ENCODE measurements around the gene GIMAP8.

GIMAP8 gene

DNA sequence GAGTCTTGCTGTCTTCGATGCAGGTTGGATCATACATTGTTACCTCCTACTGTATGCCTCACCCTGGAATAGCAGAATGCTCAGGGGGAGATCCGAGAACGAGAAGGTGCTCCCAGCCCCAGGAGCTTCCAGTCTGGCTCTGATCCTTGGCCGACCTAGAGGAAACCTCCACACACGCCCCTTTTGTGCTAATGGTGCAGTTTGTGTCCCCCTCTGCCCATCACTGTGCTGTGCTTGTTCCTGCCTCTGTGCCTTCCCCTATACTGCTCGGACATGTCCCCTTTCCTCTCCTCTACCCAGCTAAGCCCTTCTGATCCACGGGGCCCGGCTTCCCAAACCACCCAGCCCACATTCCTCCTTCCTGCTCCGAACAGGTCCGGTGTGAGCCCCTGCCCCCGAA, 38.8 kb upstream of the GIMAP8 start:
- DNase-seq (ENCODE audit: low read depth in 2 of 2) = no peak

DNA sequence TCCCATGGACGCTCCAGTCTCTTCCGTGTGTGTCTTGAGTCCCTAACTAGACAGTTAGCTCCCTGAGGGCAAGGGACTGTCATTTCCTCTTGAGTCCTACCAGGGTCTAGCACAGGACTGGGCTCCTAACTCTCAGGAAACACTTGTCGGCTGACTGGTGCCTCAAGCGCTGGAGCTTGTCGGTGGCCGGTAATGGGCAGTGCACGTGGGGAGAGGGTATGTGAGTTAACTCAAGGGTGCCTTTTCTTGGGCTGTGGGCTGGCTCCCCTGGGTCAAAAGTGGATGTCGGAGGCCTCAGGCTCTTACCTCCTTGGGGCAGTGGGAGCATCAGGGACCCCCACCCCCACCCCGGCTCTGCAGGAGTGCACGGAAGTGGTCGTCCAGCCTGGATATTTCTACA, 38.4 kb upstream of the GIMAP8 start:
- DNase-seq (ENCODE audit: low read depth in 2 of 2) = no peak

DNA sequence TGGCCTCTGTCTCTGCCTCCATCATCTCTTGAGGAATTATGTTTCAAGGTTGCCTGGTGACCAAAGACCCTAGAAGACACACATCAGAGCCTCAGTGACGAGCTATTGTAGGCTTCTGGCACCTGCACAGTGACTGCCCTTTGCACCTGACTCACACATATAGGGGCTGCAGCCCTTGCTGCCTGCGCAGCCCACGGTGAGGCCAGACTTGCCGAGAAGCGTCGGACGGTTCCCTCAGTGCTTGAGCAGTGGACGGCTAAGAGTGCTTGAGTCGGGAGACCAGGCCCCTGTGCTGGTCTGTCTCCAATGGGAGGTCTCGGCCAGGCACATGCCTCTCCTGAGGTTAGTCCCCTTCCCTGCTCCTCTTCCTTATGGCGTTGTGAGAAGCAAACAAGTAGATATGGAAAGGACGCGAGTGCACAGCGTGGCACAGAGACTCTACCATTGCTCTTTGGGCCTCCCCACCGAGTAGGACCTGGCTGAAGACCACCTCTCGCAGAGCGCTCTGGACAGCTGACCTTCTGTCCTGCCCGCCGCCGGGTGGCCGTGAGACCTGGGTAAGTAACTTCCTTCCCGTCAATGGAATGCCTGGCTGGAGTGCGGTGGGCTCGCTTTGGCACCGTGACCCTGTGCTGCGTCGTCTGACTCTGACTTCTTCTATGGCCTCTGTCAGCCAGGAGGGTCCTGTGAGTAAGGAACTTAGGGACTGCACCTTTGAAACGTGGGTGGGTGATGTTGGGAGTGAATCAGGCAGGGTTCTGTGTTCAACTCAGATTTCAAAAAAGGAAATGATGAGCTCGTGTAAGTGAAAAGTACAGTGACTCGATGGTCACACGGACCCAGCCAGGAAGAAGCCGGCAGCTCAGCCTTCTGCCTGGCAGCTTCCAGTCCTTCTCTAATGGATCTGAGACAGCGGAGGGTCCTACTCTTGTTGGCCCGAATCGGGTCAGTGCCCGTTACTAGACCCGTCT, 37.6 kb upstream of the GIMAP8 start:
- DNase-seq (ENCODE audit: low read depth in 2 of 2) = no peak

DNA sequence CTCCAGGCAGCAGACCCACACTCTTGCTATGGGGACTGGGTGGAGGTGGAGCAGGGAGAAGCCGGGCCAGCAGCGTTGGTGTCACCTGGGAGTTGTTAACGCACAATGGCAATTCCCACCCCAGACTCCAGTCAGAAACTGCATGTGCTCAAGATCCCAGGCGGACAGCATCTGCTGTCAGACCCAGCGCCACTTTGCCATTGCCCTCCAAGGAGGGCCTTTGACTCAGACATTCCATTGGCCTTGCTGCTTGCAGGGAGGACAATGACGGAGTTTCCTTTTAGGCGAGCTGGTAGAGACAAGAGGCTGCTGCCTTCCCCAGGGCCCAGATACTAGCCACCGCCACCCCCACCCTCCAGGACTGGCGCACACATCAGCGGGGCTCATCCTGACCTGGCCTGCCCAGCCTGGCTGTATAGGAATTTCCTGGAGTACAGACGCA, 36.8 kb upstream of the GIMAP8 start:
- DNase-seq (ENCODE audit: low read depth in 2 of 2) = no peak

DNA sequence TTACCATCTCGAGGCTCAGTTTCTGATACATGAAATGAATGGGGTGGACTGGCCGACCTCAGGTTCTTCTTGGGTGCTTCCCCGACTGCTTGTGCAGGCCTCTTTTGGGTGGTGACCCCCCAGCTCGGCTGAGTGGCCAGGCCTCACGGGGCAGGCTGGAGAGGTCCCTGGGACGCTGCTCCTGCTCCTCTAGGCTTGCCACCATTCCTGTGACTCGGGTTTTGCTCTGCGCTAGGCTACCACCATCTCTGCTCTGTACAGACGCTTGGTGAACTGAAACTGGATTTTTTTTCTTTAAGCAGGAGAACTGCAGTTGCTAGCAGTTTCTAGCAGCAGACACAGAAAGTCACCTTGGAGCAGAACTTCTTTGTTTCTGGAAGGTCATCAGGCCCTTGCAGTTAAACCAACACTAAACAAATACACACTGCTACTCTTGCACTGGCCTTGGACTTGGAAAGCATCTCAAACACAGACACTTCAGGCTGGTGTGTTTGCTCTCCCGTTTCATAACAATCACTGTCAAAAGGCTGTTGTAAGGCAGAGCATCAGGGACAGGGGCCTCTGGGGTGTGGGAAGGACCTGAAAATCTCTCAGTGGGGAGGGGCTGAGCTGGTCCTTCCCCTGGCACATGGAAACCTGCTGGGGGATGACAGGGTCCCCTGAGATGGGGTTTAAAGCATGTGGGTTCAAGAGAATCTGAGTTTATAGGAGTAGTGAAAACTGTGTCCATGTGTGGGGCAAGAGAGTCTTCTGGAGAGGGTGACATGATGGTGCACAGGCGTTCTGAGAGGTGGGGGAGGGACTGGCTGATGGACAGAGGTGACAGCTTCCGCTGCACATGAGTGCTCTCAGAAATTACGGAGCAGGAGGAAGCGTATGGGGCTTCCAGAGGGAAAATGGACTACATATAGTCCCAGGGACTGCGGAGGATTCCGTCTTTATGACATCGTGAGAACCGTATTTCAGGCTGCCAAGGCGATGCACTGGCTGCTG, 35.0 kb upstream of the GIMAP8 start:
- no peak for DNase-seq (ENCODE audit: low read depth in 2 of 2)

DNA sequence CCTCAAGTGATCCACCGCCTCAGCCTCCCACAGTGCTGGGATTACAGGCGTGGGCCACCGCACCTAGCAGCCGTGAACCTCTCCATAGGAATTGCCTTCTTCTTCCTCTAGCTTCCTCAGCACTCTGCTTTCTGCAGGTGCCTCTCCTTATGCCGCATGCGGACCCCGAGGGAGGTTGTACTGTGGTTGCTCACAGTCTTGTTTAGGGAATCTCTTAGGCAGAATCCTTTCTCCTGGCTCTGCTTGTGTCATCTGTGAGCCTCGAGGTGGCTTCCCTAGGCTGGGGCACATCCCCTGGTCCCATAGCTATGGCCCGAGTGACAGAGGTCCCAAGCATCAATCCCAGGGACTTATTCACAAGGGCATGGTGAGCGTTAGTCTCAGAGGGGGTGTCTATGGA, 33.2 kb upstream of the GIMAP8 start:
- DNase-seq (ENCODE audit: low read depth in 2 of 2) = no peak

DNA sequence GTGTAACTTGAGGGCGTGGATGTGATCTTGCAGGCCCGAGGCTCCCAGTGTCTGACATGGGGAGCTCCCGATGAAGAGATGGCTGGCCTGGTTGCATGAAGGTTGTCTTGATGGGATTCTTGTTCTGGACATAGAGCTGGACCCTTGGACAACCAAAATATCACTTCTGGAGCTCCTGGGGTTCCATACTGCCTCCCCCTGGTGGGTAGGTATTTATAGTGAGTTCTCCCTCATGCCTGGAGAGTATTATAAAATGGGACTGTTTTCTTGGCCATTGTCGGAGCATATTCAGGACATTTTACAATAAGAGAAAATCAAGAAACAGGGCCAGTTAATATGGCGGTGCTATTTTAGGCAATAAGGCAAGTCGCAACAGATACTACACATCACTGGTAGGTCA, 32.6 kb upstream of the GIMAP8 start:
- no peak for DNase-seq (ENCODE audit: low read depth in 2 of 2)

DNA sequence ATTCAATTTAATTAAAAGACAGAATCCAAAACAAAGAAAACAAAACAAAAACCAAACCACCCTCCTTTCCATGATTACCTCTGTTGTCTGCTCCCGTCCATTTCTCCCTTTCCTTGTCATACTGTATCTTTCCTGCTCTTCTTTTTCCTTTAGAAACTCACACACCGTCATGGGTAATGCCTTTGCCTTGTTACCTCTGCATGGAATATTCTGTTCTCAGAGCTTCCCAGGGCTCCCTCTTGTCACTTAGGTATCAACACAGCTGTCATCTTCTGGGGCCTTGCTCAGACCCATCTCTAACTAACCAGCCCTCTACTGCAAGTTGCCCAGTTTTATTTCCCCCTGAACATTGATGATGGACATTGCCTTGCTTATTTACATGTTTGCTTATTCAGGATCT, 30.2 kb upstream of the GIMAP8 start:
- DNase-seq (ENCODE audit: low read depth in 2 of 2) = no peak

DNA sequence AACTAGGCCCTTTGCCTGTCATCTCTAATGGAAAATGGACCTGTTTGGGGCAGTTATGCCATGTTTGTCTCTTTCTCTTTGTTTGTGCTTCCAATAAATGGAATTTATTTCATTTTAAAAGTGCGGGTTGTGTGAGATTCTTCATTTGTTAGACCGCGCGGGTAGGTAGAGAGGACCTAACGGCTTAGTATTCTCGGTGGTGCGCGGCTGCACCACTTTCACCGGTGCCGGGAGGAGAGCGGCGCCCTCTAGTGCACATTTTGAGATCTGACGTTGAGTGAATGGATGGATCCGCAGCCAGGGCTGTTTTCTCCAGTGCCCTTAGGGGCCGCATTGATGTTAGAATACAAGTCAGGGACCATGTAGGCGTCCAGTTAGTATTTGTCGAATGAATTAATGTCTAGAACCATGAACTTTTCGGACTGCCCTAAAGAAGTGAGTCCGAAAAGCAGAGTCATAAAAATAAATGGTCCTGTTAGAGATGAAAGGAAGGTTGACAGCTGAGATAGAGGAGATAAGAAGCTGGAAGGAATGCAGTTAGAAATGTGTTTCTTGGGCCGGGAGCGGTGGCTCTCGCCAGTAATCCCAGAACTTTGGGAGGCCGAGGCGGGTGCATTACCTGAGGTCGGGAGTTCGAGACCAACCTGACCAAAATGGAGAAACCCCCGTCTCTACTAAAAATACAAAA, 29.3 kb upstream of the GIMAP8 start:
- peak; percentile 74 to 75 for DNase-seq (ENCODE audit: low read depth in 2 of 2)

DNA sequence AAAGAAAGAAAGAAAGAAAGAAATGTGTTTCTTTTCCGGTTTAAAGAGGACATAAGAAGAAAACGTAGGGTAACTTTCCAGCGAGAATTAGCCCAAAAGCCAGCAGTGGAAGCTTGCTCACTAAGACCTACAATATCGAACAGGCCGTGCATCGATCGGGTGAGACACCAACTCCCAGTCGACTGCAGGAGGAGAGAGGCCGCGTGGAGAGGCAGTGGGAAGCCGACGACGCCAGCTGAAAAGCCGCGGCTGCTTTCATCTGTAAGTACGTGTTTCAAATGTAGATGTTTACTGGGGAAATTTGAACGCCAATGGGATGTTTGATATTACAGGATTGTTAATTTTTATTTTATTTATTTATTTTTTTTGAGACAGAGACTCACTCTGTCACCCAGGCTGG, 28.6 kb upstream of the GIMAP8 start:
- DNase-seq (ENCODE audit: low read depth in 2 of 2) = no peak

DNA sequence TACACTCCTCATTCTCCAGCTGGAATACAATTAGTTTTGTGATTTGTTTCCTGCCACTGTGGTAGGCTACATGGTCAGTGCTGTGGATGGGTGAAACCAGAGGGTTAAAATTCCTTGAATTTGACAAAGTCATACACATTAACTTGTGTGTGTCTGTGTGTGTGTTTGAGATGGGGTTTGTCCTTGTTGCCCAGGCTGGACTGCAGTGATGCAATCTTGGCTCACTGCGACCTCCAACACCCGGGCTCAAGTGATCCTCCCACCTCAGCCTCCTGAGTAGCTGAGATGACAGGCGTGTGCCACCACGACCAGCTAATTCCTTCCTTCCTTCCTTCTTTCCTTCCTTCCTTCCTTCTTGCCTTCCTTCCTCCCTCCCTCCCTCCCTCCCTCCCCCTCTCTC, 24.8 kb upstream of the GIMAP8 start:
- DNase-seq (ENCODE audit: low read depth in 2 of 2) = no peak

DNA sequence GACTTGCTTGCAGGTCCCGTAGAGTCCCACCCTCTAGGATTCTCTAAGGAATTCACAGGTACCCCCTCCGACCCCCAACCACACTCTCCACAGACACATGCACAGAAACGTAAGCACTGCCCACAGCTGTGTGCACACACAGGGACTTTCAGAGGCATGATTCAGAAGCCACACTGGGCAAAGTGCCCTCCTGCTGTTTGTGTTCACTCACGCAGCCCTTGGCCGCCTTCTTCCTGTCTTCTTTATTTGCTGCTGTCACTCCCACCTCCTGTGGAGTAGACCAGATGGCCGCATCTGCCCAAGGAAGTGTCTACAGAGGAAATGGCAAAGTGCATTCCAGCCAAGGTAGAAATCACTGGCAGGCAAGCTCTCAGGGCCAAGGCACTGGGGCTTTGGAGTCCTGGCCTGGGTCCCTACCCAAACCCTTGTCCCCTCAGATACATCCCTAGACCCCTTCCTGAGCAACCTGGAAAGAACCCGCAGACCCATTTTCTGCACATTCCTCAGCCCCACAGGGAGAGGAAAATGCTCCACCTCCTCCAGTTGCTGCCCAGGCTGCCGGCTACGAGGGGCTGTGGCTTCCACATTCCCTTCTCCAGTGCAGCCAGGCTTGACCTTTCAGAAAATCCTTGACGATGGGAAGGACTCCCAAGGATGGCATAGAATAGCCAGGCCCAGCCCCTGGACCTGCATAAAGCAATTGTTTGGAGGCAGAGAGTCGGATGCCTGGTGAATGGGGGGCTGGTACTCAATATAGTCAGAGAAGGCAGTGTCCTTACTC, 21.6 kb upstream of the GIMAP8 start:
- no peak for DNase-seq (ENCODE audit: low read depth in 2 of 2)

DNA sequence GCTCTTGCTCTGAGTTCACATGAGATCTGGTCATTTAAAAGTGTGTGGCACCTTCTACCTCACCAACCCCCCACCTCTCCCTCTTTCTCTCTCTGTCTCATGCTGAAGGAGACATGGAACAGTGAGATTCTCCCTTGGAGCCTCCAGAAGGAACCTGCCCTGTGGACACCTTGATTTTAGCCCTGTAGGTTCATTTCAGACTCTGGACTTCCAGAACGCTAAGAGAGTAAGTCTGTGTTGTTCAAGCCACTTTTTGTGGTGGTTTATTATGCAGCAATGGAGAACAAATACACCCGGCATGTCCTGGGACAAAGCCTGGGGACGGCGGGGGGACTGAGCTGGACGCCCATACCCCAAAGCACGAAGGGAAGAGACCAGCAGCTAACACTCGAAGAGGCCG, 20.7 kb upstream of the GIMAP8 start:
- DNase-seq (ENCODE audit: low read depth in 2 of 2) = no peak

DNA sequence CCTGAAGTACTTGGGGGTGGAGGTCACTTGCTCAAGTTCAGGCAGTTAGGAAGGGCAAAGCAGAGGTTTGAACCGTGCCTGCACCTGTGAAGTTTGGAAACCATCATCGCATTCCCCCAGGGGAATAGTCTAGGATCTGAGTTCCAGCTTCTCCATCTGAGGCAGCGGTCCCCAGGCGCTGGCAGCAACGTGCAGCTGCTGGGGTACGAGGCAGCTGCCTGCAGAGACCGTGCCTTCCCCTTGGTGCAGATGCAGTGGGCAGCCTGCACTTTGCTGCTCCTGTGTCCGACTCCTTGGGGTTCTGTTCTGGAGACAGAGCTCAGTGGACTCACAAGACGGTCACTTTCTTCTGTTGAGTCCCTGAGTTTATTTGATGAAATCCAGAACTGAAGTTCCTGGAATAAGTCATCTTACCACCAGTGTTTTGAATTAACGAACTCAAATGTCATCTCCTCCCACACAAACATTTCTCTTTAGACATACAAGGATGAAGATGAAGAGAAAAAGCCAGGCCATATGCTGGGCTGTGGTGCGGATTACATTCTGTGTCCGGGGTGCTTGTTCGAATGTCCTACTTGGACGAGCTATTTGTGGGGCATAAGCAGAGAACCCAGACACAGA, 19.9 kb upstream of the GIMAP8 start:
- DNase-seq (ENCODE audit: low read depth in 2 of 2) = no peak

DNA sequence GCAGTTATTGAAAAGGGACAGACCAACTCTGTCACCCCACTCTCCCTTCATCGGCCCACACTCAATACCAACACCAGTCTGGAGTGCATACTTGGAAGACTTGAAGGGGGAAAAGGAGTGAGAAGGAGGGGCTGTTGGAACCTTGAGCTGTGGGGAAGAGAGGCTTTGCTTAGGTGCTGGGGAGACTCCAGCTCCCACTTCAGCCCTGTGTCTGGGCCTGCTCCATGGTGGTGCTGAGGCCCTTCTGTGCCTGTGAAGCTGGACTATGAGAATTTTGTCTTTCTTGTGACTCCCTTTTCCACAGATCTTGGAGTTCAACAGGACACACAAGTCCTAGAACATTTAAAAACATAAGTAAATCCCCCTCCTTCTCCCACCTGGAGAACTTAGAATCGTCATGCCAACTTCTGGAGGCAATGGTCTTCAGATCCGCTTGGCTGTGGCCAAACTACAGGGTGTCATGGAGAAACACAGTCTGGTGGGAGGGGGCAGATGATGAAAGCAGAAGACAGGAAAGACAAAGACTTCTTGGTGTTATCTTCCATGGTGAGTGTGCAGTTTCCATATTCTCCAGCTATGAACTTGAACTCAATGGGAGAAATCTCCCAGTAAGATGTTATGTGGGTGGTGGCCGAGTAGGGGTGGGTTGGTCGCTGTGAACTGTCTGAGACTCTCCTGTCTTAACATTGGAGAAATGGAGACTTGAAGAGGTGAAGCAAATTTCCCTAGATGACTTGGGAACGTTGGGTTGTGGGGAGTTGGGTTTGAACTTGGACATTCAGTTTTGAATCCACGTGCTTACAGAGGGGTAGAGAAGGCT, 18.4 kb upstream of the GIMAP8 start:
- DNase-seq (ENCODE audit: low read depth in 2 of 2) = no peak

DNA sequence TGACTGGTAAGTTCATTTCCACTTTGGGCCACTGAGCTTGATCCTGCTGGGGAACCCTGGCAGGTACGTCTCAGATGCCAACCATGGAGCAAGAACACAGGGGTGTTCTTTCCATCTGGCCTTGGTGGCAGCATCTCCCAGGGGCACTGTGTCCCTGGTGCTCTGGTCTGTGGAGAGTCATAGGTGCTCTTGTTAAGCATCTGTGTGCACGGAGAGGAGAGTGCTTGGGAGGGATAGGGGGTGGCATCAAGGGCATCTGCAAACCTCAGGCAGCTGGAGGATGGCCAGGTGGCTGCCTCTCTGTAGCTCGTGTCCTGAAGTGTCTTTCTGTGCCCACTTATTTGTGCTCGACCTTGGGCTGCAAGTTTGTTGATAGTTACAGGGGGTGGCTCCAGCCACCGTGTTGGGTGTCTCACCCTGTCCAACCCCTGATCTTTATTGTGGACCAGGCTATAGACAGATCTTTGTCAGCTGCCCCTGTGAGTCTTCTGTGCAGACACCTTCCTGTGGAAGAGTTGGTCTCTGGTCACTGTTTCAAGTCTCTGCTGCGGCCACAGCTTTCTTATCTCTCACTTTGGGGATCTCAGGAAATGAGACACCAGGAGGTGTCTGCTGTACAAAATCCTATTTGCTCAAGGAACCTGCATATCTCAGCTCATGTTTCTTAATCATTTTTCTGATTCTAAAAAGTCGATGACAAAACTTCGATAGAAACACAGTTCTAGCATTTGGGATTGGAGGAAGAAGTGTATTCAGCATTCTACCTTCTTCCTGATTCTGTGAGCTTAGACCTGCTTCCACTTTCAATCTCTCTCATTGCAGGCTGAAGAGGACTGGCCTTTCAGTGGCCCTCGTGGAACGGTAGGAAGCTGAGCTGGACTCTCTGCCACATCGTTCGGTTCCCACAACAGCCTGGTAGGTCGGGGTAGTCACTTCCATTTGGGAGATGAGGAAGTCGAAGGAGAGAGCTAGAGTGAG, 17.2 kb upstream of the GIMAP8 start:
- DNase-seq (ENCODE audit: low read depth in 2 of 2) = no peak

DNA sequence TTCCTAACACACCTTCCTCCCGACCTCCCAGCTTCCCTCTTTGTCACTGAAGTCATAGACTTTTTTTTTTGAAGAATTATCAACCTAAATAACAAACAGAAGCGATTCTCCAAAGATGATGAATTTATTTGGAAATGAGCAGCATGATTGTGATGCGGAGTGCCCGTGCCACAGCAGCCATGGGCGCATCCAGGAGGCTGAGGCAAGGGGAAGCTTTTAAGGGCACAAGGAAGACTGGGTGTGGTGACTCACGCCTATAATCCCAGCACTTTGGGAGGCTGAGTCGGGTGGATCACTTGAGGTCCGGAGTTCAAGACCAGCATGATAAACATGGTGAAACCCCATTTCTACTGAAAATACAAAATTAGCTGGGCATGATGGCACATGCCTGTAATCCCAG, 16.2 kb upstream of the GIMAP8 start:
- DNase-seq (ENCODE audit: low read depth in 2 of 2) = no peak

DNA sequence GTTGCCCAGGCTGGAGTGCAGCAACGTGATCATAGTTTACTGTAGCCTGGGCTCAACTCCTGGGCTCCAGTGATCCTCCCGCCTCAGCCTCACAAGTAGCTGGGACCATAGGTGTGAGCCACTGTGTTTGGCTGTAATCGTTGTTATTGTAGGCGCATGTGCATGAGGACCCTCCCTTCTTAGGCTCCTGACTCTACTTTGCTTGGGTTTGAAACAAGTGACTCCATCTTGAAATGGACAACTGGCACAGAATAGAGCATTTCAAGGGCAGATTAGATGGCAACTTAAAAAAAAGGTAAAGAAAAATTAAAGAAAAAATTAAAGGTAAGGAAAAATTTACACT, 15.4 kb upstream of the GIMAP8 start:
- DNase-seq (ENCODE audit: low read depth in 2 of 2) = no peak

All from stimulated activated CD8-positive, alpha-beta memory T cell treated with anti-CD3 and anti-CD28 coated beads, Interleukin-7, amount 100 ng/mL, for 1 hour (primary cell).